Lower leg skin (tissue), 4 donors: Measurements from ENCODE around the gene NHERF1. TPM values are rescaled to one million over a fixed set of nuclear protein-coding genes. Genes with fewer than 3 reads are reported as not detected.

Experiments
- DNase-seq, 2 donors: peaks; one replicate each; pipeline ENCODE4 v3.0.0-alpha.2; 2019; ENCODE audit warnings: low spot score in 2 of 2
- H3K4me3 ChIP-seq: fragments of 200-600 bp; sonication (generic); 2 replicates; pipeline ENCODE4 v1.5.1; 2017; ENCODE audit warnings: mild to moderate bottlenecking, low read depth; ENCODE audit not compliant: poor library complexity, severe bottlenecking
- POLR2A ChIP-seq, 2 donors: fragments of 450-650 bp; IDR thresholded peaks; one replicate each; pipeline ENCODE4 v1.6.1; 2016 to 2017; ENCODE audit warnings: antibody characterized with exemption in 2 of 2, mild to moderate bottlenecking in 1 of 2, moderate library complexity in 1 of 2
- WGBS, 2 donors: methylation state at CpG; one replicate each; pipeline ENCODE4 v1.1.5; 2018; 5-methylcytosine and 5-hydroxymethylcytosine counted together
- intact Hi-C: fragments of 100-400 bp; cut with DNase I; formaldehyde crosslinking; loops from one replicate; pipeline ENCODE4 v1.15.0; 2023; ENCODE audit warnings: low total_unique reads
- total RNA-seq, 4 donors: library from RNA; depleted of rRNA; stranded (reverse); fragments of >200 nt; gene quantifications; one replicate each; pipeline ENCODE4 v1.1.0, GENCODE V29; 2016
- TF ChIP-seq, protein P1 (sequence below), 3 donors: fragments of 450-650 bp; IDR thresholded peaks; one replicate each; pipeline ENCODE4 v1.5.1; 2016; ENCODE audit warnings: antibody characterized with exemption in 3 of 3, mild to moderate bottlenecking in 3 of 3, moderate library complexity in 2 of 3

Gene NHERF1
- total RNA-seq, 4 donors from 2014 or later = 47.6 to 67.7 (median 58.6) TPM

DNA sequence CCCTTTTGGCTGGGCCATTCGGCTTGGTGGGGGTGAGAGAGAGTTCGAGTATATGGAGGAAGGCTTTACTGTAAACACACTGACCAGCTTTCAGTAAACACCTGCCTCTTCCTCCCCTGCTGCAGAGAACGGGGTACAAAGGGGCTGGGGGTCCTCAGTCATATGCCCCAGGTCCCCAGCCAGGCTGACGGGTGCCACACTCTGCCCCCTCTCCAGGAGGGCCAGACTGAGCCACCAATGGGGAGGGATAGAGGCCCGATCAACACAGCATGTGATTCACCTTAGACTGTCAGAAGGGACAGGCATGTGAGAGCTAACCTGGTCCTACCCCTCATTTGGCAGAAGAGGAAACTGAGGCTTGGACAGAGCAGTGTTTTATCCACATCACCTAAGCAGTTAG is 13.0 kb downstream of the NHERF1 start:
- DNase-seq = no peak
- 80 to 84% methylated on average over 5 of the region's 5 CpGs for WGBS, 2 donors
- TF ChIP-seq, protein P1, sequence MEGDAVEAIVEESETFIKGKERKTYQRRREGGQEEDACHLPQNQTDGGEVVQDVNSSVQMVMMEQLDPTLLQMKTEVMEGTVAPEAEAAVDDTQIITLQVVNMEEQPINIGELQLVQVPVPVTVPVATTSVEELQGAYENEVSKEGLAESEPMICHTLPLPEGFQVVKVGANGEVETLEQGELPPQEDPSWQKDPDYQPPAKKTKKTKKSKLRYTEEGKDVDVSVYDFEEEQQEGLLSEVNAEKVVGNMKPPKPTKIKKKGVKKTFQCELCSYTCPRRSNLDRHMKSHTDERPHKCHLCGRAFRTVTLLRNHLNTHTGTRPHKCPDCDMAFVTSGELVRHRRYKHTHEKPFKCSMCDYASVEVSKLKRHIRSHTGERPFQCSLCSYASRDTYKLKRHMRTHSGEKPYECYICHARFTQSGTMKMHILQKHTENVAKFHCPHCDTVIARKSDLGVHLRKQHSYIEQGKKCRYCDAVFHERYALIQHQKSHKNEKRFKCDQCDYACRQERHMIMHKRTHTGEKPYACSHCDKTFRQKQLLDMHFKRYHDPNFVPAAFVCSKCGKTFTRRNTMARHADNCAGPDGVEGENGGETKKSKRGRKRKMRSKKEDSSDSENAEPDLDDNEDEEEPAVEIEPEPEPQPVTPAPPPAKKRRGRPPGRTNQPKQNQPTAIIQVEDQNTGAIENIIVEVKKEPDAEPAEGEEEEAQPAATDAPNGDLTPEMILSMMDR (IDR thresholded peaks at IDR 0.05) = no peak
- TF ChIP-seq POLR2A (IDR thresholded peaks at IDR 0.05) = no peak
- intact Hi-C loops = no loop called here
- no peak overlapping the region for H3K4me3 ChIP-seq

DNA sequence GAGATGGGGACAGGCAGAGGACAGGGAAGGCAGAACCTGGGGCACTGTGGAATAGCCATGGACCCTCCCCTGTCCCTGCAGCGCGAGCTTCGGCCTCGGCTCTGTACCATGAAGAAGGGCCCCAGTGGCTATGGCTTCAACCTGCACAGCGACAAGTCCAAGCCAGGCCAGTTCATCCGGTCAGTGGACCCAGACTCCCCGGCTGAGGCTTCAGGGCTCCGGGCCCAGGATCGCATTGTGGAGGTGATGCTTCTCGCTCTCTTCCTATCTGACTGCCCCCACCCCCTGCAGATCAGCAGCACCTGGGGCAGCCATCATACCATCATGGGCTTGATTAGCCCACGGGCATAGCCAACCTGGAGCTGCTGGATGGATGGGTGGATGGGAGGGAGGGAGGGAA is 13.5 kb downstream of the NHERF1 start:
- intact Hi-C loops = no loop called here
- 95 to 99% methylated on average over 3 to 11 of the region's 11 CpGs for WGBS, 2 donors
- no peak for DNase-seq
- TF ChIP-seq, protein P1 (IDR thresholded peaks at IDR 0.05) = no peak
- TF ChIP-seq POLR2A (IDR thresholded peaks at IDR 0.05) = no peak
- H3K4me3 ChIP-seq = no peak overlapping the region

DNA sequence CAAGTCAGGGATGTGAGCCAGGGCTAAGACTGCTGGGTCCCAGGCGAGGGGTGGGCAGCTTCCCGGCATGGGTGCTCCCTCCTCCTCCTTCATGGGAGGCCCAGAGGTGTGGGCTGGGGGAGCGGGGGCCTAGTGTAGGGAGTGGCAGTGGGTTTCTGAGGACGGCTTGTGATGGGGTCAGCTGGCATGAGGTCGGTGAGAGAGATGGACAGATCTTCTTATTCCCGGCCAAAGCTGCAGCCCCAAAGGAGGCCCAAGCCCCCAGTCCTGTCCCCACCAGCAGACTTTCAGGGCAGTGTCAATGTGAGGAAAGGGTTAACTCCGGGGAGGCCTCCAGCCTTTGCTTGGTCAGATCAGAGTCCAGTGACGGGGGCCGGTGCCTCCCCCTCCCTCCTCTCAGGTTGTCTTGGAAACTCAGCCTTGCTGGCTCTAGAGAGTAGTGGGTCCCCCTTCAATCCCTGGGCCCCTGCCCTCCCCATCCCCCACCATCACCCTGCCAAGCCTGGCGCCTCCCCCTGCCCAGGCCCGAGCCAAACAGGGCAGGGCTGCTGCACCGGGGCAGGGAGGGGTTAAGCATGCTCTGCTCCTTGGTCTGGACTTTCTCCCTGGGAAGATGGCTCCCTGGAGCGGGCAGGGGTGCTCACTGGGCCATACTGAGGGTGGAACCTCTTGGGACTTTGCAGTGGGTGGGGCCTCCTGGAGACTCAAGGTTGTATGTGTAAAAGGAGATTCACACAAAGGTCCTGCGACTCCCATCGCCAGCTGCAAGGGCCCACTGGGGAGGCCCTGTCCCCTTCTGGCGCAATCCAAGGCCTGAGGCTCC is 15.3 kb downstream of the NHERF1 start:
- no peak for DNase-seq
- TF ChIP-seq, protein P1 (IDR thresholded peaks at IDR 0.05) = no peak
- TF ChIP-seq POLR2A (IDR thresholded peaks at IDR 0.05) = no peak
- intact Hi-C loops = no loop called here
- H3K4me3 ChIP-seq = no peak overlapping the region
- WGBS, 2 donors = 59 to 63% methylated on average over 12 to 15 of the region's 16 CpGs

DNA sequence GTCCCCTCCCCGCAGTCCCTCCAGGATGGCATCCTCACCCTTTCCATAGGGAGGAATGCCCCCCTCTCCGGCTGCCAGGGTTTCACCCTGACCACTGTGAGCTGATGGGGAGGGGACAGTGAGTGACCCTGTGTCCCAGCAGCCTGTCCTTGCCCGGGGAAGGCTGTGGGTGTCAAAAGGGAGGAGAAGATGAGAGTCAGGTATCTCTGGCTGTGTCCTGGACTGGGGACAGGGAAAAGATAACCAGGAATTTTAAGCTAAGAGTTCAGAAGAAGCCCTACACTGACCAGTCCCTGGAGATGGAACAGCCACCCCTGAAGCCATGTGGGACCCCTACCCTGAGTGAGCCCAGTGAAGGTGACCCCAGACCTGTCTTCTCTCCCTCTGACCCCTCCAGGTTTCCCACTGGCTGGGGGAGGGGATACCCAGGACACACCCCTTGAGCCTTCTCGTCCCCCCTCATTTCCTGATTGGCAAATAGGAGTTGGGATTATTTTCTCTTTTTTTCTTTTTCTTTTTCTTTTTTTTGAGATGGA is 16.4 kb downstream of the NHERF1 start:
- intact Hi-C loops = no loop called here
- TF ChIP-seq, protein P1 (IDR thresholded peaks at IDR 0.05) = no peak
- no peak for TF ChIP-seq POLR2A (IDR thresholded peaks at IDR 0.05)
- no peak overlapping the region for H3K4me3 ChIP-seq
- DNase-seq = no peak
- WGBS, 2 donors = 85 to 95% methylated on average over 4 of the region's 4 CpGs

DNA sequence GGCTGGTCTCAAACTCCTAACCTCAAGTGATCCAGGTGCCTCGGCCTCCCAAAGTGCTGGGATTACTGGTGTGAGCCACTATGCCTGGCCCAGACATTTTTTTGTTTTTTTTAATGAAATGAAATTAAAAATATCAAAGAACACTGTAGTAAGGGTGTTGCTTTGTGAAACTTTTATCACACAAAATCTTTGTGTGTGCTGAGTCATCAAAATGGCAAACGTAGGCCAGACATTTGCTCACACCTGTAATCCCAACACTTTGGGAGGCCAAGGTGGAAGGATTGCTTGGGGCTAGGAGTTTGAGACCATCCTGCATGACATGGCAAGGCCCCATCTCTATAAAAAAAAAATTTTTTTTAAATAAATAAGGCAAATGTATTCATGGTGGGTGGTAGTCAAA is 18.0 kb downstream of the NHERF1 start:
- no peak overlapping the region for H3K4me3 ChIP-seq
- 73 to 75% methylated on average over 2 of the region's 2 CpGs for WGBS, 2 donors
- TF ChIP-seq, protein P1 (IDR thresholded peaks at IDR 0.05) = no peak
- no peak for TF ChIP-seq POLR2A (IDR thresholded peaks at IDR 0.05)
- DNase-seq = no peak
- intact Hi-C loops = no loop called here
